Tibial nerve (tissue), 4 donors: ENCODE measurements around the gene FBLN7.

Source experiments
- EP300 ChIP-seq, 2 donors: sonication (generic); formaldehyde crosslinking; IDR thresholded peaks; one replicate each; pipeline ENCODE4 v1.6.1; 2017; ENCODE audit warnings: antibody characterized with exemption in 2 of 2, mild to moderate bottlenecking in 1 of 2
- POLR2A ChIP-seq, 2 donors: fragments of 450-650 bp; IDR thresholded peaks; one replicate each; pipeline ENCODE4 v1.6.1; 2017; ENCODE audit warnings: antibody characterized with exemption in 2 of 2, mild to moderate bottlenecking in 2 of 2, moderate library complexity in 2 of 2
- TF ChIP-seq, protein P1 (sequence below), 5 experiments: fragments of 200-600 bp in 3 of 5; fragments of 450-650 bp in 2 of 5; sonication (generic) in 3 of 5; IDR thresholded peaks; one replicate each; pipeline ENCODE4 v1.5.1; 2016 to 2019; ENCODE audit warnings: antibody characterized with exemption in 5 of 5, mild to moderate bottlenecking in 3 of 5, moderate library complexity in 2 of 5

DNA sequence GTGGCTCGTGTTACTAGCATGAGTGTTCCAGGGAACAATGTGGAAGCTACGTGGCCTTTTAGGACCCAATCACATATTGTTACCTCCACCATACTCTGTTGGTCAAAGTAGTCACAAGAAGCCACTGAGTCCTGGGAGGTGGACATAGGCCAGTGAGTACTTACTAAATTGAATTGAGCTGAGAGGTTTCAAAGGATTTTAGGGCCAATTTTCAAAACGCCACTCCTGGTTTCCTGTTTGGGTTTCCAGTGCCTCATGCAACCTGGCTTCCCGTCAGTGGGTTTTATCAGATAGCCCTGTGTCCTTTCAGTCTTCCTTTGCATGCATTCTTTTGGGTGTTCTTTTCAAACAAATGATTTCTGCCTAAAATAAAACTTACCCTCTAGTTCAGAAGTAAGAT lies 56.3 kb downstream of the FBLN7 start:
- TF ChIP-seq, protein P1, sequence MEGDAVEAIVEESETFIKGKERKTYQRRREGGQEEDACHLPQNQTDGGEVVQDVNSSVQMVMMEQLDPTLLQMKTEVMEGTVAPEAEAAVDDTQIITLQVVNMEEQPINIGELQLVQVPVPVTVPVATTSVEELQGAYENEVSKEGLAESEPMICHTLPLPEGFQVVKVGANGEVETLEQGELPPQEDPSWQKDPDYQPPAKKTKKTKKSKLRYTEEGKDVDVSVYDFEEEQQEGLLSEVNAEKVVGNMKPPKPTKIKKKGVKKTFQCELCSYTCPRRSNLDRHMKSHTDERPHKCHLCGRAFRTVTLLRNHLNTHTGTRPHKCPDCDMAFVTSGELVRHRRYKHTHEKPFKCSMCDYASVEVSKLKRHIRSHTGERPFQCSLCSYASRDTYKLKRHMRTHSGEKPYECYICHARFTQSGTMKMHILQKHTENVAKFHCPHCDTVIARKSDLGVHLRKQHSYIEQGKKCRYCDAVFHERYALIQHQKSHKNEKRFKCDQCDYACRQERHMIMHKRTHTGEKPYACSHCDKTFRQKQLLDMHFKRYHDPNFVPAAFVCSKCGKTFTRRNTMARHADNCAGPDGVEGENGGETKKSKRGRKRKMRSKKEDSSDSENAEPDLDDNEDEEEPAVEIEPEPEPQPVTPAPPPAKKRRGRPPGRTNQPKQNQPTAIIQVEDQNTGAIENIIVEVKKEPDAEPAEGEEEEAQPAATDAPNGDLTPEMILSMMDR (IDR thresholded peaks at IDR 0.05) = no peak
- TF ChIP-seq EP300 (IDR thresholded peaks at IDR 0.05) = no peak
- TF ChIP-seq POLR2A (IDR thresholded peaks at IDR 0.05) = no peak
